OCI-M1 (cell line): ENCODE measurements around the gene LRIG2.
"Not testable (repeated sequence)": the region's sequence is repeated elsewhere in the genome, so short reads cannot be mapped to it uniquely, and the experiment has no call there.

Experiments used
- DNase-seq: peaks from one replicate; lab custom pipeline; 2025; lab: John Stamatoyannopoulos, UW

Gene LRIG2

DNA sequence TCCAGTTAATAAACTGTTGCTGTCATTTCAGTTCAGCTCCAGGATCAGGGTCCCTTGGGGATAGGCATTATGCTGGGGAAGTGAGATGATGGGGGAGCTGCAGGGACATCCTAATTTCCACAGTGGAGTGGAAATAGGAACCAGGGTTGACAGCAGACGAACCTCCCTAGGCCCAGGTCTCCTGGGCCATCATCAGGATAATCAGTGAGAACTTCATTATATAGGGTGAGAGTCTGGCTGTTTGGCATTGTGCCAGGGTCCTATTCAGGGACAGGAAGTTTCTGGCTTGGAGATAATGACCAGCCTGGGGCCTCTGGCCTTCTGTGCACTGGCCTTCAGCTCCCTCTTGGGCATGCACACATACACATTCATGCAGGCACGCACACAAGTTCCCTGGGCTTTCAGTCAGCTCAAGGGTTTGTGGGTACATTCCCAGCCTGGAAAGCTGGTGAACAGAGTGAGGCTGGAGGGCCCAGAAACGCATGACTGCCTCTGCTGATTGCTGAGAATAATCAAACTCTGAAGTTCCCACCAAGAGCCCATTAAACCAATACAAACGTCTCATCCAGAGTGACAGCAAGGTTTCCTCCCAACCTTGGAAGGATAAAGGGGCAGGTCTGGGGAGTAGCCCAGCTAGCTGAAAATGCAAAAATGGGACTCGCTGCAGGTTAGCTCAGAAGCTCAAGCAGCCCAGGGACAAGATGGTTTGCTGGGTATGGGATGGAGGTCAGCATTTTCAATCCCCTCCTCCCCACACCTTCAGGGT lies 13.9 kb upstream of the LRIG2 start:
- DNase-seq: peak; percentile 73

DNA sequence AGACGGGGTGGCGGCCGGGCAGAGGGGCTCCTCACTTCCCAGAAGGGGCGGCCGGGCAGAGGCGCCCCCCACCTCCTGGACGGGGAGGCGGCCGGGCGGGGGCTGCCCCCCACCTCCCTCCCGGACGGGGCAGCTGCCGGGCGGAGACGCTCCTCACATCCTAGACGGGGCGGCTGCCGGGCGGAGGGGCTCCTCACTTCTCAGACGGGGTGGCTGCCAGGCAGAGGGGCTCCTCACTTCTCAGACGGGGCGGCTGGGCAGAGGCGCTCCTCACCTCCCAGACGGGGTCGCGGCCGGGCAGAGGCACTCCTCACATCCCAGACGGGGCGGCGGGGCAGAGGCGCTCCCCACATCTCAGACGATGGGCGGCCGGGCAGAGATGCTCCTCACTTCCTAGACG lies 9.5 kb upstream of the LRIG2 start:
- not testable (repeated sequence) for DNase-seq

DNA sequence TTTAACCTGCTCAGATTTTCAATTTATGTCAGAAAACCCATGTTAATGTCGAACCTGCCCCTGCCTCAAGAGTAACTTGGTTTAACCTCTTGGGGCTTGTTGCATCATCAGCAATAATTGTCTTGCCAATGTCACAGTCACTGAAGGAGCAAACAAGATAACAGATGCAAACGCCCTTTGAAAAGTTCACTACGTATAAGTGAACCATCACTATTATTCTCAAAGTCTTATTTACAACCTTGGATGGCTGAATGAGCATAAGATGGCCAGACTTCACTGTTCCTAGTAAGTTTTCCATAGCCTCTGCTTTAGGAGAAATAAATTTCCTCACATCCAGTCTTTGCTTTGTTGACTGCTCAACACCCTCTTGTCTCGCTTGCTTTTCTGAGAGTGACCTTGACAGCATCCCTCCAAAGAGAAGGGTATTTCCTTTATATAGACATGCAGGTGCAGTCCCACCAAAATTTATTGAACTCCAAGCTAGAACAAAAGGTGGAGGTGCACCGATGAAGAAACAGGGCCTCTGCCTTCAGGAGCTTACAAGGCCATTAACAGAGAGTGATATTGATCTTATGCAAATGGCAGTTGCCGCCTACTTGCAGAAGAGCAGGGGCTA lies 749 bp upstream of the LRIG2 start:
- DNase-seq: peak; percentile 75

DNA sequence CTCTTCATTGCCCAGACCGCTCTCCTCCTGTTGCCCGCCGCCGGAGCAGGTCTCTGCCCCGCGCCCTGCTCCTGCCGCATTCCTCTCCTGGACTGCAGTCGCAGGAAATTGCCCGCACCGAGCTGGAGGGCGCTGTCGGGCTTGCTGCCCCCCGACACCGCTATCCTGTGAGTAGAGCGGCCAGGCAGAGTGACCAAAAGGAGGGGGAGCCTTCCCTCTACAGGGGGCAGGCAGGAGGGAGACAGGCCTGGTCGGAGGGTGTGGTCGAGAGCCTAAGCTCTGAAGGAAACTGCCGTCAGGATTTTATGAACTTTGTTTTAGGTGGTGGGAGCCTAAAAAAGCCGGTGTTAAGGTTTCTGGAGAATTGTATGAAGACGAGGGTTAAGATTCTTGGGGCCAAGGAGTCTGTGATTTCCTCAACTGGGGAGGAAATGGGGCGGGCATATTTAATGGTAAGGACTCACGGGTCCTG lies 517 bp downstream of the LRIG2 start:
- peak; percentile 90 for DNase-seq

DNA sequence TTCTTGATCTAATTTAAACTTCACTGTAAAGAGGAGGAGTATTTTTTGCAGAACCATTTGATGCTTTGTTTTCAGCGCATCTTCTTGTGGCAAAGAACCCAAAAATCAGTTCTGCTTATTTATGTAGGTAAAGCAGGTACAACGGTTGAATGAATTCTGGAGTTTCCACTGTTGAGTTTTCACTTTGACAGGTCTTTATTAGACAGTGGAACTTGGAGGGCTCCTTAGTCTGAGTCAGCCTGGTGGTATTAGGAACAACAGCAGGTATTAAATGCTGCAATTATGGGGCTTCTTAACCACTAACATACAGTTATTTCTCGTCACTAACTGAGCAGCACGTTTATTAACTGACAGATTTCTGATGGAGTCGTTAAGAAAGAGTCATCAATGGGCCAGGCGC lies 1.2 kb downstream of the LRIG2 start:
- DNase-seq: no peak

DNA sequence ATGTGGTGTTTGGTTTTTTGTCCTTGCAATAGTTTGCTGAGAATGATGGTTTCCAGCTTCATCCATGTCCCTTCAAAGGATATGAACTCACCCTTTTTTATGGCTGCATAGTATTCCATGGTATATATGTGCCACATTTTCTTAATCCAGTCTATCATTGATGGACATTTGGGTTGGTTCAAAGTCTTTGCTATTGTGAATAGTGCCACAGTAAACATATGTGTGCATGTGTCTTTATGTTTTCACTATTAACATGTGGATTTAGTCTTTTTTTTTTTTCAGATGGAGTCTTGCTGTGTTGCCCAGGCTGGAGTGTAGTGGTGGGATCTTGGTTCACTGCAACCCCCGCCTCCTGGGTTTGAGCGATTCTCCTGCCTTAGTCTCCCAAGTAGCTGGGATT lies 5.0 kb downstream of the LRIG2 start:
- not testable (repeated sequence) for DNase-seq

DNA sequence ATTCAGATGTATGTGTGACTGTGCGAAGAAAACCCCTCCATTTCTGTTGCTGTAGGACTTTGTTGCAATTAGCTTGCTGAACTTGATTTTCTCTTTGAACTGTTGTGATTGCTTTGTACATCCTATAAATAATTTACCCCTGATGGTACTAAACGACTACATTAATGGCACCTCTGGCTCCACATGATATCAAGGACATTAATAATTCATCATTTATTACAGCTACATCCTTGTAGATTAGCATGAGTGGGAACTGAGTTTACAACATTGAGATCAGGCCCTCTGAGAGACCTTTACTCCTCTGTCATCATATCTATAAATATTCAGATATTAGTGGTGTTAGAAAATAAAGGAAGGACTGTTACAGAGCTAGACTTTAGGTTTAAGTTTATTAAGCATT lies 13.5 kb downstream of the LRIG2 start:
- DNase-seq: no peak

DNA sequence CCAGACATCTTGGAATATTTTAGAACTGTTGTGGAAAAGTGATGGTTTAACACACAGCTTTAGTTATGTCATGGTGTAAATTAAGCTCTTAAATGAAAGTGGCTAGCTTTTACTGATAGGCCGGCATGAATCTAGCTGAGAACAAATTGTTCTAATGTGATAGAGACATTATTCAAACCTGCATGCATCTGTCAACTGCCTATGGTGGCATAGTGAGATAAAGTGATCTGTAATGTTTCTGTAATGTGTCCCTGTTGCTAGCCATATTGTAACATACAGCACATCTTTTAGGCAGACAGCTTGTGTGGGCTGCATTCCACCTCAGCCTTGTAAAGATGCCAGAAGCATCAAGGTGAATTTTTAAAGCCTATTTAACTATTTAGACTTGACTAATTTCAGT lies 16.0 kb downstream of the LRIG2 start:
- DNase-seq: peak; percentile 52

DNA sequence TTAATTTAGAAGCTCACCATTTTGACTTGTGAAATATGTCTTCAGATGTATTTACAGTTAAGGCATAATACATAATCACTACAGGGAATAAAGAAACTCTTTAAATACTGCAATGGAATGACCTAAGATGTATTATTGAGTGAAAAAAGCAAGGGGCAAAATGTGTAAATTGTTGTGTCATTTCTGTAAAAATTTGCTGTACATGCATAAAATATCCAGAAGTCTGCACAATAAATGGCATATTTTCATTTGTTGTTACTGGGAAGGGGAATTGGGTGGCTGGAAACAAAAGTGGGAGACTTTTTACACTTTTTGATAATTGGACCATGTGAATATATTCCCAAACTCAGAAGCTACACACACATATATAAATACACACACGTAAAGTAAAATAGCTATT lies 17.1 kb downstream of the LRIG2 start:
- DNase-seq: no peak

DNA sequence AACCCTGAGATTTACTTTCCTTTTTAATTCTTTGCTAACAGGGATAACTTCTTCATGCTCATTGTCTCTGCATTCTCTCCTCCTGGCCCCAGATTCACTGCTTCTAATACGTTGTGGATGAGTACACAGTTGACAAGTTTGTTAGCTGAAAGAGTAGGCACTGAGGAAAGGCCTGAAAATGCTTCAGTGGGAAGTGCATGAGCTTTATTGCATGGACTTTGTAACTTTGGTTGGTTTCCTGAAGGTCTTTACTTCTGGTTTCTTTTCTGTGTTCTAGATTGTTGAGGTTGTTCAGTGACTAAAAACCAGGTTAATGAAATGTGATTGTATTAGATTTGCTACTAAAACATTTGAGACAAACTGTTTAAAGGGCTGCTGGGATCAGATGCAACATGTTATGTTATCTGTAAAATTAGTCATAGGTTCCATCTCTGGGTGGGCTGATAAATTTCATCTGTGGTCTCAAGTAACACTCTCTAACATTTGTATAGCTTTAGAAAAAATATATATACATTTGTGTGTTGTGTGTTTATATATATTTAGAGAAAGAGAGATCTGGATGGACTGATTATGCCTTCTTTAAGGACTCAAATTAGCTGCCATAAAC lies 19.1 kb downstream of the LRIG2 start:
- peak; percentile 22 for DNase-seq

DNA sequence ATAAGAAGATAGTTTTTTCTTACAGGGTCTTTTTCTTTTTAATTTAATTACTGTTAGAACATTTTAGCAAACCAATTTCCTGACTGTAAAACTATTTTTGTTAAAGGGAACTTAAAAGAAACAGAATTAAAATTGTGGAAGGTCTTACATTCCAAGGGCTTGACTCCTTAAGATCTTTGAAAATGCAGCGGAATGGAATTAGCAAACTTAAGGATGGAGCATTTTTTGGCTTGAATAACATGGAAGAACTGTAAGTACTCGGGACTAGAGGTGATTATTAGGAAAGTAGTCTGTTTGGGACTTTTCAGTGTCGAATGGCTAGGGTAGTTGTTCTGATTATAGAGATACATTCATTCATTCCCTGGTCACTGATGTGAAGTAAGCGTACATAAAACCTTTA lies 21.5 kb downstream of the LRIG2 start:
- no peak for DNase-seq

DNA sequence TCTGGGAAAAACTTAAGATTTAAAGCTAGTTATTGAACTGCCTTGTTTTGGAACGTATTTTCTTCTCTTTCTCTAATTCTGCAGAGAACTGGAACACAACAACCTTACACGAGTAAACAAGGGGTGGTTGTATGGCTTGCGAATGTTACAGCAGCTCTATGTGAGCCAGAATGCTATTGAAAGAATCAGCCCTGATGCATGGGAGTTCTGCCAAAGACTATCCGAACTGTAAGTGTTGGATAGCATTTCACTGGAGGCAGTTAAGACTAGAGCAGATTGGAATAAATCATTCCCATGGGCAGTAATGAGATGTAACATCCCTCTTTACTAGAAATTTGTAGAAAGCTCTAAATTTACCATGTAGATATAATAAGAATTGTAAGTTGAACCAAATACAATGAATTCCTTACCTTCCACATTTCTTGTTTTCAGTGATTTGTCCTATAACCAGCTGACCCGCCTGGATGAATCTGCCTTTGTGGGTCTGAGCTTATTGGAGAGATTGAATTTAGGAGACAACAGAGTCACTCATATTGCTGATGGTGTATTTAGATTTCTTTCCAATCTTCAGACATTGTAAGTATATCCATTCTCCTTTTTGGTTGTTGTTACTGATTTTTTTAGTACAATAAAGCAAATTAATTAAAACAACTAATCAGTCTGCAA lies 22.9 kb downstream of the LRIG2 start:
- no peak for DNase-seq

DNA sequence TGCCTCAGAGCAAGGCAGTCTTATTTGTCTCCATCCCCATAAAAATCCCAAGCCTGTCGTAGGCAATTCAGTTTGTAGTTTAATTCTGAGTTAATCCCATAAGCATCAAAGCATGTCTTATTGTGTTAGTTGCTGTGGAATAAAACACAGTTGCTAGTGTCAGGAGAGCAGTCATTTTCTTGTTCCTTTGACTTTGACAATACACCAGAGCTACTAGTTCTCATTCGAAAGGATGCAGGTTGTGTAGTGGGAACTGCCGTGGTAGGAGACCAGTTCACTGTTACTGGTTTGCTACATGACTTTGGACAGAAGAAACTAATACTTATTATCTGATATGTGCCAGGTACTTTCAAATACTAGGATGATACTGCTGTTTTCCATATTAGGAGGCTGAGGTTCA lies 23.5 kb downstream of the LRIG2 start:
- no peak for DNase-seq

DNA sequence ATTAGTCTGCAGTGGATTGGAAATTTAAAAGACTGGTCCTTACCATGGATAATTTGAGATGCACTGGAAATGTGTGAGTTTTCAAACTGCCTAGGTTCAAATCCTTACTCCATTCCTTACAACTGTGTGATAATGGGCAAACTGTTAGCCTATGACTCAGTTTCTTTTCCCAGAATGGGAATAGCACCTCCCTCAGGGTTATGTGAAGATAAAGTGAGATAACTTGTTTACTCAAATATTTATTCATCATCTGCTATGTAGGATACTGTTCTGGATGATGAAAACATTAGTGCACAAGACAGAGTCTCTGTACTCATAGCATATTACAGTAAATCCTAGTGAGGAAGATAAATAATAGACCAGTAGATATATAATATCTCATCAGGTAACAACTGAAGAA lies 28.6 kb downstream of the LRIG2 start:
- DNase-seq: no peak

DNA sequence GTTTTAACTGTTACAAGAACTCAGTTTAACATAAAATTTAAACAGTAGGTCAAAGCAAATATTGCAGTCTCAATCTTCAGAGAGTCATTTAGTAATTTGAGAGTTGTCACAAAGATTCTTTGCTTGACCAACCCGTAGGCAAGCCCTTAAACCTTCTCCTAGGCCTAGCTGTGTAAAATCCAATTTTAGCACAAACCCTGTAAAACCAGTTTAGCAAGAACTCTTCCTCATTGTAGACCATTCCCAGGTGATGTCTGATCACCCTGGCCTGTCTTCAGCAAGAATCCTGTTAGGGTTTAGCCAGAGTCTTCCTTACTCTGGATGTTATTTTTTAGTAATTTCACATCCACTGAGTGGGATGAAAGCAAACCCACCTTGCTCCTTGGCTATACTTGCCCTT lies 30.1 kb downstream of the LRIG2 start:
- no peak for DNase-seq

DNA sequence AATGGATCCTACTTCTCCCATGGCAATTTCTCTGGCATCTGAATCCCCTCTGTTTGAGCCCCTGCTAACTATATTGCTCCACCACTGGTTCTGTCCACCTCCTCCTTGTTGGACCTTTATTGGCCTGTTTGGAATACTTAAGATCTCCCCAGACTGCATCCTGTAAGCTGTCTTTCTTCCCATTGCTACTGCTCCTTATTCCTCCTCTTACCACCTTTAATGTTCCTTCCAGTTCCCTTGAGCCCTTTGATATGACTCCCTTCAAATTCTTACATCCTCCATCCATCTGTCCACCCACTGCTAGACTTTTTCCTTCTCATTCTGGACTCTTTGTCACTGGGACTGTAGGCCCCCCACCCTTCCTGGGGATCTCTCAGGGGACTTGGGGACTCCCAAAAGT lies 31.0 kb downstream of the LRIG2 start:
- no peak for DNase-seq

DNA sequence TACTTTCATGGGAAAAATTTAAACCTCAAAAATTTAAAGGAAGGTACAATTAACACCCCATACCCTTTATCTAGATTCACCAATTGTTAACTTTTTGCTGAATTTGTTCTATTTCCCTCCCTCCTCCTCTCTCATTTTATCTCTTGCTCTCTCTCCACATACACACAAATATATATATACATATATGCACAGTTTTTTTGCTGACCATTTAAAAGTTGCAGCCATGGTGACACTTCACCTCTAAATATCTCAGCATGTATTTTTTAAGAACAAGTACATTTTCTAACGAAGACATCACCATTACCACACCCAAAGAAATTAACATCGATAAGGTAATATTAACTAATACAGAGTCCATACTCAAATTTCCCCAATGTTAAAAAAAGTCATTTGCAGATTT lies 33.9 kb downstream of the LRIG2 start:
- DNase-seq: no peak

DNA sequence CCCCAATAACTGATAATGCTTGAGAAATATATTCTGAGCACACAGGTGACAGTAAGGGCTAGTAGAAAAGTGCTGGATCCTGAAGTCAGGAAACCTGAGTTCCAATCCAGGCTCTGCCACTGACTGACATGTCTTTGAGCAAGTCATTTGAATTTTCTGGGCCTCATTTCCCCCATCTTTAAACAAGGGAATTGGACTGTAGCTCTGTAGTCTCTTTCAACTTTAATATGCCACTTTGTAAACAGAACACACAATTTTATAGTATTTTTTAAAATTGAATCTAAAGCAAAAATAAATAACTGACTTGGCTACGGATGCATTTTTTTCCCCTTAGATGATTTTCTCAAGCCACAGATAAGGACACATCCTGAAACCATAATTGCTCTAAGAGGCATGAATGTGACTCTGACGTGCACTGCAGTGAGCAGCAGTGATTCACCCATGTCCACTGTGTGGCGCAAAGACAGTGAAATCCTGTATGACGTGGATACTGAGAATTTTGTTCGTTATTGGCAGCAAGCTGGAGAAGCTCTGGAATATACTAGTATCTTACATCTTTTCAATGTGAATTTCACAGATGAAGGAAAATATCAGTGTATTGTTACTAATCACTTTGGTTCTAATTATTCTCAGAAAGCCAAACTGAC lies 37.0 kb downstream of the LRIG2 start:
- DNase-seq: no peak

DNA sequence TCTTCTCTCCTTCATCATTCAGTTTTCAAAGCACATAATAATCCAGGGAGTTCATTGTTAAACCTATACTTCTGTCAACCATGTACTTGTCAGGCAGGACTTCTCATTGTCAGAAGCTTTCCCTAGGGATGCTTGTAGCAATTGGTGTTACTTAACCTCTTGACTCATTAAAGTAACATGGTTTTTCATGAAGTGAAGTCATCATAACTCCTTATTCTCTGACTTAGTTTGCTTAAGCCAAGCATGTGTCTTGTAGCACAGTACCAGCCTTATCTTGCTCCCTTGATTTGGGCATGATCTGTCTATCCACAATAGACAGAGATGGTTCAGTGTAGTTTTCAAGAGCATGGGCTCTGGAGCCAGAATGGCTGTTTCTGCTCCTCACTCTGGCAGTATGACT lies 45.3 kb downstream of the LRIG2 start:
- no peak for DNase-seq

DNA sequence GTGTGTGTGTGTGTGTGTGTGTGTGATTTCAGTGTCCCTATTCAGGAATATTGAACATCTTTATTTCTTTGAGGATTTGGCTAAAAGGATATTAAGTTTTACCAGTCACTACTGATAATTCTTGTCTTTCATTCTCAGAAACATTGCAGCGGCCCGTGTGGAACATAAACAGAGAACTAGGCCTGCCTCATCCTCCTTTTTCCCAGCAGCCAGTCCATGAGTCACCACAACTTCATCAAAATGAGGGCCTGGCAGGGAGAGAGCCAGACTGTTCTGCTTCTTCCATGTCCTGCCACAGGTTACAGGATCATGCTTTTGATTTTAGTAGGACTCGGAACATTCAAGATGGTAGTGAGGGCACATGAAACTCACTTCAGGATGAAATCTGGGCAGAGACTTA lies 50.7 kb downstream of the LRIG2 start:
- DNase-seq: no peak

DNA sequence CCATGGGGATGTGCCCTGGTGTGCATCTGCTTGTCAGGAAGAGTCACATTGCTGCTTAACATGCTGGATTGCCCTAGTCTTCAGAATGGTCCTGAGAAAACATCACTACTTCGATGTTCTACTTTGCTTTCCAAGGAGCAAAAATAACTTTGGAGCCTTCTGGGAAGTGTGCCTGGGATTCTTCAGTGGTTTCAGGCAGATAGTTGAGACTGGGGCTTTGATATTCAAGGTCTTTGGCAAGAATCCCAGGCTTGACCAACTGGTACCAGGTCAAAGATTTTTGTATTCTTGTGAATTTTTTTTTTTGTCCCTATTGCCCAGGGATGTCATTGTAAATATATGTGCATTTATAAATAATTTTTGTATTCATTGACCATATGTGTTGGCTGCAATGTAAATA lies 51.4 kb downstream of the LRIG2 start:
- DNase-seq: no peak

DNA sequence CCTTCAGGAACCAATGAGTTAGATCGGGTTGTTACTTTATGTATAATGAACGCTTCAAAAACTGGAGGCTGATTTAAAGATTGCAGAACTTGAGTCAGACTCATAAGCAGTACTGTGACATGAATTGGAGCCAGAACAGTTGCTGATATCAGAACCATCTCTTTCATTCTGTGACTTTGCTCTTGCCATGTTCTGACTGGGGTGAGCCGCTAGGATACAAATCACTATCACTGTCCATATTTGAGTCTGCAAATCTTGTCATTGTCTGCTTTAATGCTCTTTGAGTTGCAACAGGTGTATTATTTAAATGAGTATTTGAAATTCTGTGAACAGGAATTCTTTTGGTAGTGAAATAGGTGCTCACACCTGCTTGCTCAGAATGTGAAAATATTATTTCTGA lies 52.5 kb downstream of the LRIG2 start:
- DNase-seq: no peak
